EL (cell line): Measurements from ENCODE around the gene GPR183.

Experiments used
- DNase-seq: peaks from one replicate; pipeline ENCODE4 v3.0.0-alpha.2; 2016

GPR183 gene

DNA sequence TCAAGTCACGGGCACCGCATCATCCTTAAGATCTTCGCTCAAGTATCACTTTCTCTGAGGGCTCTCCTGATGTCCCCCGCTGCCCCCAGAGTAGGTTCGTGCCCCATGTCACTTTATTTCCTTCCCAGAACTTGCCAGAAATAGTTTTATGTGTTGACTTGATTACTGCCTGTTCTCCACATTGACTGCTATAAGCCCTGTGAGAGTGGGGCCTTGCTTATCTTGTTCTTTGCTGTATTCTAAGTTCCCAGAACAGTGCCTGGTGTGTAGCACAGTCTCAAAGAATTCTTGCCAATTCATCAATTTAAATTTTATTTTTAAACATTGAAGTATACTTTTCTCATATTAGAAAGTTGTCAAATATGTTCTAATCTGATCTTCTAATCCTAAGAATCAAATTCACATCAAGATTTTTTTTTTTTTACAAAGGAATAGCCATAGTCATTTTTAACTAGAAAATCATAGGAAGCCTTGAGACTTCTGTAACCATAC, 32.1 kb upstream of the GPR183 start:
- DNase-seq: no peak

GRCh38 chr13:99335603-99336002, 28.4 kb upstream of the GPR183 start:
- DNase-seq: no peak

- DNase-seq: no peak
These were observed 27.9 kb upstream of the GPR183 start for GRCh38 chr13:99335087-99335486.

- no peak for DNase-seq
These were observed 27.0 kb upstream of the GPR183 start for GRCh38 chr13:99334221-99334620.

DNA sequence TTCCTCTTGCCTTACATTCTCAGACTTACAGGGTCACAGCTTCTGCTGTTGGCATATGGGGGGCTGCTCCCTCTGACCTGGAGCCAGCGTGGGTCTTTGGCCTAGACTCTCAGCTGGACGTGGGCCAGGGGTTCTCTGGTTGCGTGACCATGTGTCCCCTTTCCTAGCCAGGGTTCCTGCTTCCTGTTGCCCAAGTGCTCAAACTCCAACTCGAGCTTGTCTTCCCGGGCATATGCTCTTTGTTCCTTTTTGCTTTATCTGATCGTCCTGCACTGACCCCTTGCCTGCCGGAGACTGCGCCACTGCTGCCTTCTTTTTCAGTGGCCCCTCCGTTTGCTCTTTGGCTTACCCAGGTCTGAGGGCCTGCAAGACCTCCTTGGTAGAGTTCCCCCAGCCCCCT, 25.3 kb upstream of the GPR183 start:
- DNase-seq: no peak

DNA sequence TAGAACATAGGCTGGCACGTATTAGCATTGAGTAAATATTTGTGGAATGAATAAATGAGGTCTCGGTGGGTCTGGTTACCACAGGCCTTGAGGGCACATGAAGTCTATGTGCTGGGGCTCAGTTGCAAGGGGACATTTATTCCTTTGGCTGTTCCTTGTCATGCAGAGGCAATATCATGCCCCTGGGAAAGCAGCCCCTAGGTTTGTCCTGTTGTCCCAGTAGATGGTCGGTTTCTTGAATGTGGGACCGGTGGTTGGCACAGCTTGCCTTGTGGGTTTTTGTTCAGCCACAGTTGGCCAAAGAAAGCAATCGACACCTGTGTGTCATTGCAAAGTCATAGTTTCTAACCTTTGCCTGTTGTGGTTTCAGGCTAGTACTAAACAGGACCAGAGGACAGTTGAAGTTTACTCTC, 24.7 kb upstream of the GPR183 start:
- no peak for DNase-seq

GRCh38 chr13:99330942-99331341, 23.7 kb upstream of the GPR183 start:
- DNase-seq: no peak

GRCh38 chr13:99329477-99329876, 22.3 kb upstream of the GPR183 start:
- DNase-seq: no peak

DNA sequence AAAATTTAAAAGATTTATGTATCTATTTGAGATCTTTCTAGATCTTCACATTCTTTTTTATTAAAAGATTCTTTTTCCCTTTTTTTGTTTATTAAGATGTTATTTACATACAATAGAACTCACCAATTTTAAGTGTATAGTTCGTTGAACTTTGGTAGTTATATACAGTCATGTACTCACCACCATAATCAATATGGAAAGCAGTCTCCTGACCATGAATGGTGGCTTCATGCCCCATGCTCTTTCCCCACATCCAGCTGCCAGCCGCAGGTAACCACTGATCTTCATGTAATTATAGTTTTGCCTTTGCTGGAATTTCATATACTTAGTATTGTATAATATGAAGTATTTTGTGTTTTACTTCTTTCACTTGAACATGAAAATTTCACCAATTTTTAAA, 20.6 kb upstream of the GPR183 start:
- DNase-seq: no peak

DNA sequence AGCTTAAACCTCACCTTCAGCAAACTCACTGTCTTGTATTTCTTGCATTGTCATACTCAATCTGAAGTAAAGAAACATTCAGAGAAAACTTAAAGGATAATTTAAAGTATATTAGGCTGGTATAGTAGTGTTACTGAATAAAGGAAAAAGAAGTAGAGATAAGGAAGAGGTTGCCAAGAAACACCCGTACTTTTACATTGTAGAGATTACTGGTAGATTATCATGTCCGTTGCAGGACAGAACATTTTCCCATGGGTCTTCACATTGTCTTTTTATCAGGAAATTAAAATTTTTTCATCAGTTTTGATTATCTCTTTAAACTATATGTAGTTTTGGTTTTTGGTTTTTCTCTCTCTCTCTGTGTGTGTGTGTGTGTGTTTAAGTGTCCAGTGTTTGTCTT, 19.9 kb upstream of the GPR183 start:
- DNase-seq: no peak

DNA sequence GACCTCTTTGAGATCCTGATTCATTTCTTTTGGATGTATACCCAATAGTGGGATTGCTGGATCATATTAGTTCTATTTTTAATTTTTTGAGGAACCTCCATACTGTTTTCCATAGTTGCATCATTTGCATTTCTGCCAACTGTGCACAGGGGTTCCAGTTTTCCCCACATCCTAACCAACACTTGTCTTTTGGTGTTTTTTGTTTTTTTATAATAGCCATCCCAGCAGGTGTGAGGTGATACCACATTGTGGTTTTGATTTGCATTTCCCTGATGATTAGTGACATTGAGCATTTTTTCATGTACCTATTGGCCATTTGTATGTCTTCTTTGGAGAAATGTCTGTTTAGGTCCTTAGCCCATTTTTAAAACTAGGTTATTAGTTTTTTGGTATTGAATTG, 18.8 kb upstream of the GPR183 start:
- no peak for DNase-seq

GRCh38 chr13:99323488-99323887, 16.3 kb upstream of the GPR183 start:
- DNase-seq: peak; percentile 53

DNA sequence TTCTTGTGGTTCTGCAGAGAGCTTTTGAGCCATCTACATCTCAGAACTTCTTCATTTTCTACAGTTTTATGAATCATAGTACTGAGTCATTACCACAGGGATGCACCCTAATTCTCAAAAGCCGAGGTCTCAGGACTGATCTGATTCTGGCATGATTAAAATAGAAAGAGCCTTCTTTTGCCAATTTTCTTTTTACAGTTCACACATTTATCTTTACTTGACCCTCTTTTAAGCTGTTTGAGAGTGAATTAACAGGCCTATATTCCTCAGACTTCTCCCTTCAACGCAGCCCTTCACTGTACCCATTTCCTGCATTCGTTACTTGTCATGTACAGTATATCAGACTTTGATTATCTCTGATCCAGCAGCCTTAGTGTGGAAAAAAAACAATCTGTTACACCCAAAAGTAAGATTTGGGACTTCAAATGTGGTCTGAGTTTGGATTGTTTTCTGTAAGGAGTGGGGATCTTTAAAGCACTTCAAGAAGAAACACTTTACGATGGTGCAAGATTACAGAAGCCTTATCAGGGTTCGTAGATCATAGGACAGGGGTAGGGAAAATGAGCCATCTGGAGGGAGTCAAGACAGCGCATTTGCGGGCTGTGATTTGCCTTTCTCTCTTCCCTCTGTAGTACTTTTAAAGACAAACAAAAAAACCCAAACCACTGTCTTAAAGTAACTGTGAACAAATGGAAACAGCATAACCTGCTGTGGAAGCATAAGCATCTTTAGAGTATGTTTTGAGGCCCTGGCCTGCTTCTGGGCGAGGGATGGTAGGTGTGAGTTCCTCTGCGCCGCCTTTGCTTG, 15.3 kb upstream of the GPR183 start:
- DNase-seq: peak; percentile 84

- no peak for DNase-seq
These were observed 14.5 kb upstream of the GPR183 start for GRCh38 chr13:99321709-99322108.

- DNase-seq: peak; percentile 78
These were observed 13.7 kb upstream of the GPR183 start for GRCh38 chr13:99320693-99321481.

GRCh38 chr13:99316657-99317256, 9.6 kb upstream of the GPR183 start:
- DNase-seq: no peak

GRCh38 chr13:99316224-99316623, 9.0 kb upstream of the GPR183 start:
- no peak for DNase-seq

GRCh38 chr13:99315186-99315585, 8.0 kb upstream of the GPR183 start:
- no peak for DNase-seq

- DNase-seq: peak; percentile 92
These were observed 7.5 kb upstream of the GPR183 start for GRCh38 chr13:99314640-99315176.

- DNase-seq: no peak
These were observed 6.7 kb upstream of the GPR183 start for GRCh38 chr13:99313941-99314340.

DNA sequence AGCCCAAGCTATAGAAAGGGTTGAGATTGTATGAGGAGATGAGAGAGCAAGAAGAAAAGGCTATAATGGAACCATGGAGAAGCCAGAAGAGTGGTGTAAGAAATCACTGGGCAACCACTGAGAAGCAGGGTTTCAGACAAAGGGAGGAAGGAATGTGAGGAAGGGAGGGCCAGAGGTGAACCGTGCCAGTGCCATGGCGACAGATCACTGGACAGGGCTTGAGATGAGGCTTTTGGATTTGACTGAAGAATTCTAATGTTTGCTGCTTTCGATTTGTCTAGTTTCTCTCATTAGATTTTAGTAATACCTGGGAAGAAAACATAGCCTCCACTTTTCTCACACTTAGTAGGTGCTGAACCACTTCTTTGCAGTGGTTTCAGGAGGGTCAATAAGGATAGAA, 6.3 kb upstream of the GPR183 start:
- DNase-seq: peak; percentile 51

DNA sequence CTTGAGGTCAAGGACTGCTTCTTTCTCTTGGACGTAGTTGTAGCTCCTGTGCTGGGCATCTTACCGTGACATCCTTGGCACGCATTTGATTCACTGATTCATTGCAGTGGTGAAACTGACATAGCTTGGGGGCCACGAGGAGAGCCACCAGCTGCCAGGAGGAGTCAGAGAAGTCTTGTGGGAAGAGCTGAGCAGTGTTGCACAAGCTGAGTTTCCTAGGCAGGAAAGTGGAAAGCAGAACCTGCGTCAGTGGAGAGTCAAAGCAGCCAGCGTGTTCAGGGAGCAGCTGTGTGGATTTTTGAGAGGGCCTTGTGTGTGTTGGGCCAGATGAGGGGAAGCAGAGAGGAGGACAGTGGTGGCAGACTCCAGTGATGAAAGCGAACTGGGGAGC, 5.3 kb upstream of the GPR183 start:
- DNase-seq: peak; percentile 97

DNA sequence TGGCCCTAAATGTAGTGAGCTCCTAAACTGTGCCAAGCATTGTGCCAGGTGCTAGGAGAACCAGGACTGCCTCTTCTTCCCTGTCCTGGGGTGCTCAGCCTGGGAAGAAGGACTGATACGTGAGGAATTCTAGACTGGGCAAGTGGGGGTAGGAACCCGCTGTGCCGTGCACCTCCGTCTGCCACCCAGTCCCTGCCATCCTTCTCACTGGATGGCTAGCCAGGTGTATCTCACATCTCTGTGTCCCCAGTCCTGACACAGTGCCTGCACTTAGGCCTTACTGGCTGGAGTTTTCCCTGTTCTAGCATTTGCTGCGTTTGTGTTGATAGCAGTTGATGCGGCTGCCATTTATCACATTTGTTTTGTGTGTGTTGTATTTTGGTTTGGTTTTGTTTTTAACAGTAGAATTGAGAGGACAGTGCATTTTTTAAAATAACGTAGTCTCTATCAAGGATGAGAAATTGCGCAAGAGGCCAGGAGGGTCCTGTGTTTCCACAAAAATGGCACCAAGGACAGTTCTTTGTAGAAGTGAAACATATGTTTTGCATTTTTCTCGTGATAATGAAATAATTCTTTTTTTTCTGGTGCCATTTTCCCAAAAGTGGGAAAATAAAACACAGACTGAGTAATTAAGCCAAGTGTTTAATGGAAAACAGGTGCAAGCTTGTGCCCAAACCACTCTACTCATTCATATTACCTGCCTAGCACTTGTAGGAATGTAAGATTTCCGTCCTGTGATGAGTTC, 4.7 kb upstream of the GPR183 start:
- no peak for DNase-seq
